PFSK-1 (cell line): Measurements from ENCODE around the gene RASA1.

Source experiments
- POLR2AphosphoS5 ChIP-seq: IDR thresholded peaks from 2 replicates; pipeline ENCODE4 v1.6.1; 2012; ENCODE audit warnings: low read depth, mild to moderate bottlenecking, control low read depth, low read length, moderate library complexity
- REST ChIP-seq, 2 experiments: IDR thresholded peaks; 2 replicates each; pipeline versions ENCODE4 v1.6.1 to v1.8.0; 2011 to 2012; ENCODE audit warnings: low read depth in 2 of 2, low read length in 2 of 2, control low read depth in 1 of 2, inconsistent platforms in 1 of 2, mild to moderate bottlenecking in 1 of 2, moderate library complexity in 1 of 2; ENCODE audit not compliant: insufficient read depth in 1 of 2
- TAF1 ChIP-seq: IDR thresholded peaks from 2 replicates; pipeline ENCODE4 v1.6.1; 2012; ENCODE audit warnings: low read length, control low read depth, borderline replicate concordance; ENCODE audit not compliant: insufficient read depth

DNA sequence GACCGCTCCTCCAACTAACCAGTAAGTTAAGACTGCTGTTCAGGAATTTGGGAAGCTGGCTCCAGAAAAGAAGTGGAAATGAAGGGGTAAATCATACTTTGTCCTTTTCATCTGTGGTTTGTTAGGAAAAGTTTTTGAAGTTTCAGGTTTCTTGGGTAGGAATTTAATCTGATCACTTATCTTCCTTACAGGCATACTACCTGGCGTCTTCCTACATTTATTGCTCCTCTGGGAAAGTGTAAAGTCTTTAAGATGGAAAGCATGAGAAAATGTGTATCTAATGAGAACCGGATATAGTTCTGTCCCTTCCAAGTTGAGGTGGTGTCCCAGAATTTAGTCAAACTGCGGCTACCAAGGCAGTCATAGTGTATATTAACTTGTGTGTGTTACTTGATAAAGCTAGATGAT is 1.3 kb downstream of the RASA1 start:
- TF ChIP-seq TAF1 (no peak), POLR2AphosphoS5 (no peak), REST (IDR thresholded peaks at IDR 0.05; ENCODE audit: insufficient read depth in 1 of 2, low read depth in 2 of 2, low read length in 2 of 2) (no peak)
